Prostate gland (tissue), 2 donors: Measurements from ENCODE around the gene SREBF1. TPM values are rescaled to one million over a fixed set of nuclear protein-coding genes. Genes with fewer than 3 reads are reported as not detected.
A peak's percentile ranks its signal among the peaks of the same experiment; 100 is the strongest.

Experiments
- DNase-seq: peaks from one replicate; pipeline ENCODE4 v3.0.0-alpha.2; 2019; ENCODE audit warnings: low spot score
- H3K27ac ChIP-seq, 2 donors: fragments of 200-600 bp; sonication (generic); 2 replicates each; pipeline ENCODE4 v1.5.1; 2017 to 2019
- H3K27me3 ChIP-seq: fragments of 200-600 bp; sonication (generic); replicated peaks from 2 replicates; pipeline ENCODE4 v1.5.1; 2019; ENCODE audit not compliant: insufficient read depth
- H3K36me3 ChIP-seq, 2 donors: fragments of 200-600 bp; sonication (generic); 1 replicate in 1 of 2; 2 replicates in 1 of 2; pipeline versions ENCODE4 v1.5.1 to v1.8.1; 2017 to 2019
- H3K4me1 ChIP-seq: fragments of 200-600 bp; sonication (generic); replicated peaks from 2 replicates; pipeline ENCODE4 v1.5.1; 2019
- H3K4me3 ChIP-seq, 2 donors: fragments of 200-600 bp; sonication (generic); 2 replicates each; pipeline ENCODE4 v1.5.1; 2017 to 2019
- H3K9me3 ChIP-seq: fragments of 200-600 bp; sonication (generic); 2 replicates; pipeline ENCODE4 v1.5.1; 2017
- CTCF ChIP-seq, 4 experiments: fragments of 200-600 bp in 2 of 4; fragments of 450-650 bp in 2 of 4; sonication (generic) in 2 of 4; IDR thresholded peaks; 1 replicate in 3 of 4; 2 replicates in 1 of 4; pipeline ENCODE4 v1.5.1; 2016 to 2019; ENCODE audit warnings: antibody characterized with exemption in 4 of 4, mild to moderate bottlenecking in 2 of 4, moderate library complexity in 2 of 4
- POLR2A ChIP-seq: fragments of 450-650 bp; IDR thresholded peaks from one replicate; pipeline ENCODE4 v1.6.1; 2016; ENCODE audit warnings: antibody characterized with exemption, mild to moderate bottlenecking
- POLR2AphosphoS5 ChIP-seq: sonication (generic); formaldehyde crosslinking; IDR thresholded peaks from one replicate; pipeline ENCODE4 v1.6.1; 2017; ENCODE audit warnings: antibody characterized with exemption
- WGBS: methylation state at CpG from one replicate; pipeline ENCODE4 v1.1.5; 2018; 5-methylcytosine and 5-hydroxymethylcytosine counted together
- intact Hi-C: fragments of 100-400 bp; cut with DNase I; formaldehyde crosslinking; loops from one replicate; pipeline ENCODE4 v1.14.2; 2022
- total RNA-seq, 2 donors: library from RNA; depleted of rRNA; stranded (reverse); fragments of >200 nt; gene quantifications; one replicate each; pipeline ENCODE4 v1.1.0, GENCODE V29; 2016

SREBF1 gene
- total RNA-seq, 2 donors from 2014 or later = 134 to 299 TPM

GRCh38 chr17:17830740-17831207, 6.0 kb downstream of the SREBF1 start:
- H3K36me3 ChIP-seq = no peaks in the 10 kb centered on the region
- H3K4me1 ChIP-seq = peaks cover 15% of the 10 kb centered on the region
- H3K9me3 ChIP-seq = no peaks in the 10 kb centered on the region
- H3K4me3 ChIP-seq = no peak overlapping the region
- 77% methylated on average over 5 of the region's 6 CpGs for WGBS
- intact Hi-C loops = no loop called here
- TF ChIP-seq POLR2AphosphoS5 (no peak), POLR2A (no peak), CTCF (IDR thresholded peaks at IDR 0.05) (no peak)
- no peaks in the 10 kb centered on the region for H3K27me3 ChIP-seq
- H3K27ac ChIP-seq = peak overlapping the region in 1 of 2 donors; percentile 47
- no peak for DNase-seq

GRCh38 chr17:17830269-17830567, 6.6 kb downstream of the SREBF1 start:
- Histone ChIP-seq H3K27ac (no peak overlapping the region), H3K36me3 (no peaks in the 10 kb centered on the region), H3K4me1 (peaks cover 13% of the 10 kb centered on the region), H3K9me3 (no peaks in the 10 kb centered on the region), H3K27me3 (no peaks in the 10 kb centered on the region), H3K4me3 (no peak overlapping the region)
- 84% methylated on average over 2 of the region's 2 CpGs for WGBS
- TF ChIP-seq CTCF (IDR thresholded peaks at IDR 0.05) = no peak
- no peak for TF ChIP-seq POLR2AphosphoS5
- no peak for TF ChIP-seq POLR2A
- no peak for DNase-seq
- intact Hi-C loops = no loop called here

GRCh38 chr17:17827826-17828621, 8.8 kb downstream of the SREBF1 start:
- 79% methylated on average over 13 of the region's 13 CpGs for WGBS
- DNase-seq = no peak
- TF ChIP-seq CTCF (IDR thresholded peaks at IDR 0.05) (no peak), POLR2A (no peak), POLR2AphosphoS5 (no peak)
- Histone ChIP-seq H3K4me1 (peaks cover 22% of the 10 kb centered on the region), H3K36me3 (no peaks in the 10 kb centered on the region), H3K27ac (peak overlapping the region in 1 of 2 donors; percentile 94), H3K27me3 (no peaks in the 10 kb centered on the region), H3K9me3 (no peaks in the 10 kb centered on the region), H3K4me3 (no peak overlapping the region)
- intact Hi-C loops = no loop called here

- H3K4me1 ChIP-seq = peaks cover 31% of the 10 kb centered on the region
- WGBS = 63% methylated on average over 16 of the region's 16 CpGs
- no peak overlapping the region for H3K4me3 ChIP-seq
- H3K36me3 ChIP-seq = no peaks in the 10 kb centered on the region
- H3K9me3 ChIP-seq = no peaks in the 10 kb centered on the region
- intact Hi-C loops = no loop called here
- TF ChIP-seq CTCF (IDR thresholded peaks at IDR 0.05) (no peak), POLR2A (no peak), POLR2AphosphoS5 (no peak)
- DNase-seq = no peak
- peak overlapping the region; percentile 94 for H3K27ac ChIP-seq
- H3K27me3 ChIP-seq = no peaks in the 10 kb centered on the region
These were observed 9.6 kb downstream of the SREBF1 start for GRCh38 chr17:17826942-17827785.
